ENCODE data around the gene TNF. TPM values are rescaled to one million over a fixed set of nuclear protein-coding genes. Genes with fewer than 3 reads are reported as not detected.
A peak's percentile ranks its signal among the peaks of the same experiment; 100 is the strongest.

The TNF gene
- not detected in 2 replicates for total RNA-seq (2014; rRNA removed; shearing (Covaris generic))

DNA sequence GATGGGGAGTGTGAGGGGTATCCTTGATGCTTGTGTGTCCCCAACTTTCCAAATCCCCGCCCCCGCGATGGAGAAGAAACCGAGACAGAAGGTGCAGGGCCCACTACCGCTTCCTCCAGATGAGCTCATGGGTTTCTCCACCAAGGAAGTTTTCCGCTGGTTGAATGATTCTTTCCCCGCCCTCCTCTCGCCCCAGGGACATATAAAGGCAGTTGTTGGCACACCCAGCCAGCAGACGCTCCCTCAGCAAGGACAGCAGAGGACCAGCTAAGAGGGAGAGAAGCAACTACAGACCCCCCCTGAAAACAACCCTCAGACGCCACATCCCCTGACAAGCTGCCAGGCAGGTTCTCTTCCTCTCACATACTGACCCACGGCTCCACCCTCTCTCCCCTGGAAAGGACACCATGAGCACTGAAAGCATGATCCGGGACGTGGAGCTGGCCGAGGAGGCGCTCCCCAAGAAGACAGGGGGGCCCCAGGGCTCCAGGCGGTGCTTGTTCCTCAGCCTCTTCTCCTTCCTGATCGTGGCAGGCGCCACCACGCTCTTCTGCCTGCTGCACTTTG lies at the start of gene TNF:
Gene TNF (plus strand): TSS at position 231 of the 567 bp plus-strand sequence. CDS start 177 bp downstream, at position 408.
- no peaks in the 10 kb centered on the region for H3K9me3 ChIP-seq (replicated peaks)
- H3K27ac ChIP-seq = no peak within 1 kb of the TSS
- no peaks in the 10 kb centered on the region for H3K4me1 ChIP-seq
- no peak within 1 kb of the TSS for H3K4me3 ChIP-seq
- DNase-seq = no peak
- no peaks in the 10 kb centered on the region for H3K36me3 ChIP-seq
- H3K27me3 ChIP-seq = peaks cover 14% of the 10 kb centered on the region; the same call in 1 of the 2 replicates

GRCh38 chr6:31525932-31526591 lies 49.3 kb upstream of the TNF start:
- peaks cover 13% of the 10 kb centered on the region for H3K36me3 ChIP-seq
- no peaks in the 10 kb centered on the region for H3K27me3 ChIP-seq
- H3K4me3 ChIP-seq = no peak overlapping the region
- no peaks in the 10 kb centered on the region for H3K9me3 ChIP-seq (replicated peaks)
- no peak for DNase-seq
- H3K27ac ChIP-seq = no peak overlapping the region
- no peaks in the 10 kb centered on the region for H3K4me1 ChIP-seq

DNA sequence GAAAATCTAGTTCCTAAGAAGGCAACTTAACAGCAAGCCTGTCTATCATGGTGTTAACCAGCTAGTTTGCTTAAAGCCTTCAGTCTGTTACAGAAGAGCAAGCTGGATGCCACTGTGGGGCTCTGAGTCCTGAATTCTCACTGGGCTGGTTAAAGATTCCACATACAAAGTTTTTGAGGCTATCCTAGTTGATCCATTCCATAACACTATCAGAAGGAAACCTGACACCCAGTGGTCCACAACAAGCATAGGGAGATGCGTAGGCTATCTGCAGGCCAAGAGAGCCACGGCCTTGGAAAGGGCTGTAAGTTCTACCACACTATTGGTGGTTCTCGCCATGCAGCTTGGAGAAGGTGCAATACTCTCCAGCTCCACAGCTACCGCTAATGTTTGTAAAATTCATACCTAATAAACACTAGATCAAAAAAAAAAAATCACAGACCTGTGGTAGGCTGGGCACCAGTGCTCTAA lies 47.0 kb upstream of the TNF start:
- Histone ChIP-seq H3K27ac (no peak overlapping the region), H3K27me3 (no peaks in the 10 kb centered on the region), H3K36me3 (peaks cover 34% of the 10 kb centered on the region), H3K4me3 (no peak overlapping the region), H3K9me3 (replicated peaks) (no peaks in the 10 kb centered on the region), H3K4me1 (no peaks in the 10 kb centered on the region)
- DNase-seq = no peak

GRCh38 chr6:31528821-31529328 lies 46.5 kb upstream of the TNF start, which contains the start of gene MCCD1:
Gene MCCD1, plus strand, starts transcription at chr6:31528962. Its CDS starts 53 bp downstream, at chr6:31529015.
- Histone ChIP-seq H3K27ac (no peak within 1 kb of the TSS), H3K4me3 (no peak within 1 kb of the TSS)

GRCh38 chr6:31529329-31530150 lies 45.8 kb upstream of the TNF start:
- Histone ChIP-seq H3K27ac (no peak overlapping the region), H3K27me3 (no peaks in the 10 kb centered on the region), H3K4me3 (no peak overlapping the region), H3K9me3 (replicated peaks) (no peaks in the 10 kb centered on the region), H3K36me3 (peaks cover 46% of the 10 kb centered on the region), H3K4me1 (no peaks in the 10 kb centered on the region)
- DNase-seq = peak in 1 of 2 experiments; percentile 27

More at GRCh38 chr6:31528821-31529328, 46.5 kb upstream of the TNF start, which contains the start of gene MCCD1:
- Histone ChIP-seq H3K4me1 (no peaks in the 10 kb centered on the region), H3K36me3 (peaks cover 40% of the 10 kb centered on the region), H3K27me3 (no peaks in the 10 kb centered on the region), H3K9me3 (replicated peaks) (no peaks in the 10 kb centered on the region)
- DNase-seq = no peak

DNA sequence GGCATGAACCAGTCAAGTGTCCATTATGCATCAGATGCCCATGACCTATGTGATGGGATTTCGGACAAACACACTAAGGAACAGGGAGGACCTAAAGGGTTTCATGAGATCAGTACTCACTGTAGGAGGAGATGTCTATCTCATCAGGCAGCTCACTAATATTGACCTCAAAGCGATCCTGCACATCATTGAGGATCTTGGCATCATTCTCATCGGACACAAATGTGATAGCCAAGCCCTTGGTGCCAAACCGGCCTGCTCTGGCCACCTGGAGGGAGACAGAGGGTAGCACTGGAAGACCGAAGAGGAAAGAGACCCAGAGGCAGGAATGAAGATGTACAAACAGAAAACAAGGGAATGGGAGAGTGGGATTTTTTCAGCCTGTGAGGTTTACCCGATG lies 44.7 kb upstream of the TNF start:
- DNase-seq = no peak
- Histone ChIP-seq H3K36me3 (peaks cover 57% of the 10 kb centered on the region), H3K27ac (no peak overlapping the region)

GRCh38 chr6:31531162-31531561 lies 44.2 kb upstream of the TNF start:
- DNase-seq = no peak
- no peak overlapping the region for H3K4me3 ChIP-seq
- no peaks in the 10 kb centered on the region for H3K9me3 ChIP-seq (replicated peaks)
- no peaks in the 10 kb centered on the region; the same call in 1 of the 2 replicates for H3K4me1 ChIP-seq
- H3K27ac ChIP-seq = no peak overlapping the region
- peaks cover 62% of the 10 kb centered on the region for H3K36me3 ChIP-seq
- no peaks in the 10 kb centered on the region for H3K27me3 ChIP-seq

More for the DNA sequence above, 44.7 kb upstream of the TNF start:
- no peaks in the 10 kb centered on the region for H3K27me3 ChIP-seq
- no peaks in the 10 kb centered on the region for H3K9me3 ChIP-seq (replicated peaks)
- no peak overlapping the region for H3K4me3 ChIP-seq
- H3K4me1 ChIP-seq = no peaks in the 10 kb centered on the region; the same call in 1 of the 2 replicates

DNA sequence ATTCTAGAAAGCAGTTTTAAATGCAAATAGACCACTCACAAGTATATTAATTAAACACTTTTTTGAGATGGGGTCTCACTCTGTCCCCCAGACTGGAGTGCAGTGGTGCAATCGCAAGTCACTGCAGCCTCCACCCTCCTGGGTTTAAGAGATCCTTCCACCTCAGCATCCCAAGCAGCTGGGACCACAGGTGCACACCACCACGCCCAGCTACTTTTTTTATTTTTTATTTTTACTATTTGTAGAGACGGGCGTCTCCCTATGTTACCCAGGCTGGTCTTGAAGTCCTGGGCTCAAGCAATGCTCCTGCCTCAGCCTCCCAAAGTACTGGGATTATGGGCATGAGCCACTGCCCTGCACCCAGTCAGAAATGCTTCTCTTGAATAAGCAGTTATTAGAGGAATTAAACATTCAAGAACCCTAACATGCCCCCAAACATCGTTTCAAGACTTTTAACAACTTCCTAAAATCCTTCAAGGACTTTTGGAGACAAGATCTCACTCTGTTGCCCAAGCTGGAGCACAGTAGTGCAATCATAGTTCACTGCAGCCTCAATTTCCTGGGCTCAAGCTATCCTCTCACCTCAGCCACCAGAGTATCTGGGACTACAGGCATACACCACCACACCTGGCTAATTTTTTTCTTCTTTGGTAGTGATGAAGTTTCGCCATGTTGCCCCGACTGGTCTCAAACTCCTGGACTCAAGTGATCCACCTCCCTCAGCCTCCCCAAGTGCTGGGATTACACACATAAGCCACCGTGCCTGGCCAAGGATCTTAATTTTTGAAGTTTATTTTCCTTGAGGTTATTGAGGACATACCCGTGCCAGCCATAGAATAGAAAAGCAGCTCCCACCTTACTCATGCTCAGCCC lies 43.4 kb upstream of the TNF start:
- DNase-seq = no peak
- no peak overlapping the region for H3K27ac ChIP-seq
- no peaks in the 10 kb centered on the region for H3K9me3 ChIP-seq (replicated peaks)
- no peaks in the 10 kb centered on the region for H3K27me3 ChIP-seq
- no peak overlapping the region for H3K4me3 ChIP-seq
- peaks cover 4% of the 10 kb centered on the region for H3K4me1 ChIP-seq
- H3K36me3 ChIP-seq = peaks cover 71% of the 10 kb centered on the region

DNA sequence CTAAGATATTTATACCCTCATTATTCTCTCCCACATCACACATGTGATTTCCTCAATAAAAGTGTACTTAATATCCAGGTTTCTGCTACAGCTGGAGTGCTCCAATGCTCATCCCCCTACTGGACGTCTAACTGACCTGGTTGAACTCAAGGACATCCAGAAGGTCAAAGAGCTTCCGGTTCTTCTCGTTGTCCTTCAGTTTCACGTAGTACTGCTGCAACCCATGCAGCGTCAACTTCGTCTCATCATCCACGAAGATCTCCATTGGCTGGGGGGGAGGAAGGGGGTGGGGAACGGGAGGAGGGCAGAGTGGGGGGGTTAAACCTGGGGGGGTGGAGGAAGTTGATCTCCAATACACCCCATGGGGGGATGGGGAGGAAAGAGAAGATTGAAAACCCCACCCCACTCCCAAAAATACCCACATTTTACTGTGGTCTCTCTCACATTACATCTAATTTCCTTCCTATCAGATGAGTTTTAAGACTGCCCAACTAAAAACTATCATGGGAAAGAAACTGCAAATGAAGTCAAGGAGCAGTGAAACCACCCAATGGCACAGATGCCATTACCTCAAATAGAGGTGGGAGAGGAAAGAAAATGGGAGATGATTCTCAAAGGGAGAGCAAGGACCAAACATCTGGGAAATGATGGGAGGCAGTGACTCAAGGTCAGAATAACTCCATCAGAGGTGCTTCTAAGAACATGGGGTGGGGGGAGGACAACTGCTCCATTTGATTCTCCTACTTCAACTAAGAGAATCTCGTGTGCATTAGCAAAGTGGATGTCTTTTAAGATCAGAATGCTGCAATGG lies 42.5 kb upstream of the TNF start:
- DNase-seq = no peak
- Histone ChIP-seq H3K36me3 (peaks cover 79% of the 10 kb centered on the region), H3K4me1 (peaks cover 11% of the 10 kb centered on the region), H3K27ac (no peak overlapping the region), H3K4me3 (no peak overlapping the region), H3K9me3 (replicated peaks) (no peaks in the 10 kb centered on the region), H3K27me3 (no peaks in the 10 kb centered on the region)

GRCh38 chr6:31533455-31533841 lies 41.9 kb upstream of the TNF start:
- peaks cover 85% of the 10 kb centered on the region for H3K36me3 ChIP-seq
- no peaks in the 10 kb centered on the region for H3K9me3 ChIP-seq (replicated peaks)
- no peak overlapping the region for H3K27ac ChIP-seq
- no peaks in the 10 kb centered on the region for H3K27me3 ChIP-seq
- peaks cover 17% of the 10 kb centered on the region for H3K4me1 ChIP-seq
- DNase-seq = no peak
- no peak overlapping the region for H3K4me3 ChIP-seq

DNA sequence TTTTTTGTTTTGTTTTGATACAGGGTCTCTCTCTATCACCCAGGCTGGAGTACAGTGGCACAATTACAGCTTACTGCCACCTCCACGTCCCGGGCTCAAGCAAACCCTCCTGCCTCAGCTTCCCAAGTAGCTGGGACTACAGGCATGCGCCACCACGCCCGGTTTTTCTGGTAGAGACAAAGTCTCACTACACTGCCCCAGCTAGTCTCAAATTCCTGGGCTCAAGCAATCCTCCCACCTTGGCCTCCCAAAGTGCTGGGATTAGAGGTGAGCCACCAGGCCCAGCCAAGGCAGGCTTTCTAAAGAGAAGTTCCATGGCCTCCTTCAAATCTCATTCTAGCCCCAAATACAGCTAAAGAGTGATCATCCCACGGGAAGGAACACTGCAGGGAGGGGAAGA lies 41.4 kb upstream of the TNF start:
- Histone ChIP-seq H3K4me1 (peaks cover 22% of the 10 kb centered on the region), H3K27me3 (no peaks in the 10 kb centered on the region), H3K36me3 (peaks cover 91% of the 10 kb centered on the region), H3K4me3 (no peak overlapping the region), H3K9me3 (replicated peaks) (no peaks in the 10 kb centered on the region), H3K27ac (no peak overlapping the region)
- DNase-seq = no peak

GRCh38 chr6:31534521-31535040 lies 40.8 kb upstream of the TNF start:
- no peaks in the 10 kb centered on the region for H3K27me3 ChIP-seq
- no peak overlapping the region for H3K4me3 ChIP-seq
- H3K9me3 ChIP-seq (replicated peaks) = no peaks in the 10 kb centered on the region
- H3K36me3 ChIP-seq = peaks cover 95% of the 10 kb centered on the region
- no peak for DNase-seq
- H3K4me1 ChIP-seq = peaks cover 28% of the 10 kb centered on the region
- H3K27ac ChIP-seq = no peak overlapping the region
